Ishikawa (cell line): ENCODE results near the gene PRICKLE1.

ENCODE experiments used
- CEBPB ChIP-seq: IDR thresholded peaks from 2 replicates; pipeline ENCODE4 v1.6.1; 2012
- CREB1 ChIP-seq: IDR thresholded peaks from 2 replicates; pipeline ENCODE4 v1.6.1; 2012; ENCODE audit warnings: low read depth
- EGR1 ChIP-seq: IDR thresholded peaks from 2 replicates; pipeline ENCODE4 v1.6.1; 2012
- EP300 ChIP-seq: IDR thresholded peaks from 2 replicates; pipeline ENCODE4 v1.6.1; 2012; ENCODE audit warnings: borderline replicate concordance
- REST ChIP-seq: IDR thresholded peaks from 2 replicates; pipeline ENCODE4 v1.6.1; 2012; ENCODE audit warnings: low read depth, mild to moderate bottlenecking
- TAF1 ChIP-seq: IDR thresholded peaks from 2 replicates; pipeline ENCODE4 v1.6.1; 2012; ENCODE audit warnings: low read depth, mild to moderate bottlenecking
- TCF12 ChIP-seq: IDR thresholded peaks from 2 replicates; pipeline ENCODE4 v1.6.1; 2012; ENCODE audit warnings: low read depth
- ZBTB7A ChIP-seq: IDR thresholded peaks from 2 replicates; pipeline ENCODE4 v1.6.1; 2012; ENCODE audit warnings: low read depth
- TF ChIP-seq, protein P1 (sequence below): IDR thresholded peaks from 2 replicates; pipeline ENCODE4 v1.6.1; 2012

DNA sequence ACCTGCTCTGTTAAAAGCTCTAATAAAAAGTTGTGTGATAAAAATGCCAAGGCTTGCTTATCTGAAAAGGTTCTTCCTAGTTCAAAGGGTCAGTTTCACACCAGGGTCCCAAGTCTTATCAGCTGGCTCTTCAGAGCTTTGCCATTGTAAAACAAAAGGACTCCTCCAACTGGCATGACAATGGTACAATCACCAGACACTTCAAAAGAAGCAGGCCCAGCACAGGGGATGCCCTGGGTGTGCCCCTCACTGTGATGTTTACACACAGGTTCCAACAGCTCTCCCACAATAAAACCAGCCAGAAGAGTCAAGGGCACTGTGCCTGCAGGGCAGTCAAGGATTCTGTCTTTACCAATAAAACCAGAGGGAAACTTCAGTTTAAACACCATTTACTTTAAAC, 78.7 kb downstream of the PRICKLE1 start:
- TF ChIP-seq, protein P1, sequence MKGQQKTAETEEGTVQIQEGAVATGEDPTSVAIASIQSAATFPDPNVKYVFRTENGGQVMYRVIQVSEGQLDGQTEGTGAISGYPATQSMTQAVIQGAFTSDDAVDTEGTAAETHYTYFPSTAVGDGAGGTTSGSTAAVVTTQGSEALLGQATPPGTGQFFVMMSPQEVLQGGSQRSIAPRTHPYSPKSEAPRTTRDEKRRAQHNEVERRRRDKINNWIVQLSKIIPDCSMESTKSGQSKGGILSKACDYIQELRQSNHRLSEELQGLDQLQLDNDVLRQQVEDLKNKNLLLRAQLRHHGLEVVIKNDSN = no peak
- TF ChIP-seq TAF1 (no peak), ZBTB7A (no peak), CEBPB (no peak), REST (no peak), CREB1 (no peak), EGR1 (no peak), EP300 (no peak), TCF12 (no peak)
